Stimulated activated naive CD4-positive, alpha-beta T cell treated with Interleukin-2 at 50 U/mL for 16 hours (primary cell): Measurements from ENCODE around the gene MAGI2.

Experiments used
- DNase-seq: peaks from one replicate; lab custom pipeline; 2025; lab: John Stamatoyannopoulos, UW

Gene MAGI2

DNA sequence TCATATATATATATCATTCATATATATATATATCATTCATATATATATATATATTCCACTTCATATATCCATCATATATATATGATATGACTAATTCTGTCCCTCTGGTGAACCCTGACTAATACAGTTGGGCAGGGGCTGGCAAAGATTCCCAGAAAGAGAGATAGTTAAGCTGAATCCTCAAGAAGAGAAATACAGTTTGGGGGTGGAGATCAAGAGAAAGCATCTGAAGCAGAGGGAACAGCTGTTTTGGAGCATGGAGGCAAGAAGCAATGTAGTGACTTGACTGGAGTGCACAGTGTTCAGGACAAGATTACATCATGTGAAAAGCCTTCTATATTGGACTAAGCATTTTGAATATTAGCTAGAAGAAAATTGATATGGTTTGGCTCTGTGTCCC lies 540.7 kb downstream of the MAGI2 start:
- DNase-seq = no peak

DNA sequence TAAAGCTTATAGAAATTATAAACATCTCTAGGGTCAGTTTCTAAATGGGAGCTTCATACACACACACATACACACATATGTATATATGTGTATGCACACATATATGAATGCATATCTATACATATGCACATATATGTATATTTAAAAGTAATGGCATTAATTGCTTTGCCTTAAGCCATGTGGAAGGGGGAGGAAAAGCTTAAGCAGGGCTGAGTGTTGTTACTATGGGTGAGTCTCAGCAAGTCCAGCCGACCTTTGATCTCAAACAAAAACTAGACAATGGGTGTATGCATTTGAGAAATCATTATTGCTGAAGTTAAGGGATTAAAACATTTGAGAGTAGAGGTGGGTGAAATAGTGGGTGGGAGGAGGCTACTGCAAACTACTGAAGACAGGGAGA lies 546.7 kb downstream of the MAGI2 start:
- DNase-seq = no peak

DNA sequence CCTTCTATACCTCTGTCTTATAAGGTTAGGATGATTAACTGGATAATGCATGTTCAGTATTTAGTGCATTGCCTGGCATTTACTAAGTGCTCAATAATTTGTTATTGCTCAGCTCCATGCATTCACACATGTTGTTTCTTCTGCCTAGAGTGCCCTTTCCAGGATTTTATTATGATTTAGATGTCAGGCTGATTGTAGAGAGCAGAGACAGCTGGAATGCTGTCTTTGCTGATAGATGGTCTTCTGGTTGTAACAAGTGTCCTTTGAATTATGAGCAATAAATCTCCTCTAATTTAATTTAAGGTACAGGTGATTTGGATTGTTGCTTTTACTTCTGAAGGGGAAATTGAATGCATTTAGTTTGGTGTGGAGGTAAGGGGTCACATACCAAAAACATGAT lies 548.0 kb downstream of the MAGI2 start:
- no peak for DNase-seq

DNA sequence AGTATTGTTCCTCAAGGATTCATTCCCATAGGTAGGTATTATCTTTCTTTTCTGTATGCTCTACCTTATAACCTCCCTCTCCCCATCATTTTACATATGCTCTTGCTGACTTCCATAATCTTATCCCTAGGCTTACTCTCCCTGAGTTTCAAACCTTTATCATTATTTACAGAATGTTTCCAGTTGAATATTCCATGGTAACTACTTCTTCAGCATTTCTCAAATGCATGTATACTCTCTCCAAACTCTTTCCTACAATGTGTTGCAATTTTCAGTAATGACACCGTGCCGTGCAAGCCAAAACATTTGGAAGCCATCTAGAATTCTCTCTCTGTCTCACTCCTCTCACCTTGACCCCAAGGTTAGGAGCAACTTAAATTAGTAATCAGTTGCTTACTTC lies 548.5 kb downstream of the MAGI2 start:
- no peak for DNase-seq

DNA sequence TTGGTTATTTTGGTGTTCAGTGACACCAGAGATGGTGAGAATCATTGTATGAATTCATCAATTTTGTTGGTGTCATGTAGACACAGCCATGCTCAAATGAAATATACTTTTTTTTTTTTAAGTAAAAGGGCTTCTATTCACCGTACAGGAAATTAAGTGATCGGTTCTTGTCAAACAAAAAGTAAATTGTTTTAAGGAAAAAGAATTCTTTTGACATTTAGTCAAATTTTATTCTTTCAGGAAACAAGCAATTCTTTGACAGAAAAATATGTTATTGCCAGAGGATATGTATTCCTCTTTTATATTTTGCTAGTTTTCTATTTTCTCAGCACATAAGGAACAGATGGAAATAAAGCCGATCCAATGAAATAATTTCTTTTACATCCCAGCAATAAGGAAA lies 551.9 kb downstream of the MAGI2 start:
- no peak for DNase-seq

DNA sequence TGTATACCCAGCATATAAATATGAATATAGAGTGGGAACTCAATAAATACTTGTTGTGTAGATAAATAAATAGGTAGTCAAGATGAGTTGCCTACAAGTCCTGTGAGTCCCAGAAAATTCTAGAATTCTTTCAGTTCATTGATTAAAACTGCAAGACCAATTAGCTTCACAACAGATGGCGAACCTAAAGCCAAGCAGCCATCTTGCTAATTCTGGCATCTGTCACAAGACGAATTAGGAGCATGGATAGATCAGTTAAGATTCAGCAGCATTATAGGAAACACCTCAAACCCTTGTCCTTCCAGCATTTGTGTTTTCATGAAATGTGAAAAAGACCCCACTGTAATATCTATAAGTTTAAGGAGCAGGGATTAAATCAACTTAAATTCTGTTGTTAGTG lies 552.7 kb downstream of the MAGI2 start:
- DNase-seq = no peak

DNA sequence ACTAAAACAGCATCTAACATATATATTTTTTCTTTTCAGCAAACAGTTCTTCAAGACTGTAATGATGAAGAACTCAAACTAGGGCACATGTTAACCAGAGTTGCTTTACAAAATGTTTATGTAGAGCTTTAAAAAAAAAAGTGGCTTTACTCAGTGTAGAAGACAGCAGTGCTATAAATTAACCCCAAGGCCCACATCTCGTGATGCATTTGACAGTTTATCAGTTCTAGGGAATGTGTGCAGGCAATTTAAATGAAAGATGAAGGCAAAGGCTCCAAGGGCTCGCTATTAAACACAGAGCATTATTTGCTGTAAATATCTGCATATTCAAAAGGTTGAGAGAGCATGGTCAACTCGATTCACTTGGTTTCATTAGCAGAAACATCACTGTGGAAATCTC lies 558.1 kb downstream of the MAGI2 start:
- DNase-seq = no peak

DNA sequence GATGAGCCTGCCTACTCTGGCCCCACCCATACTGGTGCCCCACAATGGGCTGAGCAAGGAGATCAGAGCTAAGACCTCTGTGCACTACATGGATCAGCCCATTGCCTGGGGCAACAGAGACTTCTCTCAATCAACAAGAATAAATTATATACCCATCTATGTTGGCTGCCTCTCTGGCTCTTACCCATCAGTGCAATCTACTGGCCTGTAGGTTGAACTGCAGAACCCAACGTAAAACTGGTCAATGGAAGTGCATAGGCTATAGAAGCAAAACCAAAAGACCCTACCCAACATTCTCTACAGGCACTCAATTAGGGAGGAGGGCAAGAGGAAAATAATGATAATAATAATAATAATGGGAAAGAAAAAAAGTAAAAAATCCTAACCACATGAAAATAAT lies 574.3 kb downstream of the MAGI2 start:
- no peak for DNase-seq

DNA sequence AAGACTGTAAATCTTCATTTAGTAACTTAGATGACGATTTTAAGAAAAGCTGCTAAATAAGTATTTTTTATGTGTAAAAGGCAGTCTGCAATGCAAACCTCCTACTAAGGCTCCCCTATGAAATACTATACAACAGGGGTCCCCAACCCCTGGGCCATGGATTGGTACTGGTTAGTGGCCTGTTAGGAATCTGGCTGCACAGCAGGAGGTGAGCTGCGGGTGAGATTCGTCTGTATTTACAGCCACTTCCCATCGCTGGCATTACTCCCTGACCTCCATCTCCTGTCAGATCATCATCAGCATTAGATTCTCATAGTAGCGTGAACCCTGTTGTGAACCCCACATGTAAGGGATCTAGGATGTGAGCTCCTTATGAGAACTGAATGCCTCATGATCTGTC lies 580.4 kb downstream of the MAGI2 start:
- no peak for DNase-seq

DNA sequence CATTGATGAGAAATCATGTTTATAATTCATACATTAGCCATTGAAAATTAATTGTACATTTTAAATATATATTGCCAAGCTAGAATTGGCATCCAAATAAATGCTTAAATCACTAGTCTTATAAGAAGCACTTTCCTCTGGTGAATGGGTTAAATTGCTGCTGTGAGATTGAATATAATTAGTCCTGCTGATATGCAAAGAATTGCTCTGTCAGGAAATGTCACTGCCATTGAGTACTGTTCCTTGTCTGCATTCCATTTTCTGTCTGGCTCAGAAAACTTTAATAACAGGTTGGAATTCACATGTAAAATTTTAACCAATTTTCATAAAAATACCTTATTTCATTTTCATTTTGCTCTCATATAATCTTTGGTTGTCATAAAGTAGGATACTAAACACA lies 589.1 kb downstream of the MAGI2 start:
- DNase-seq = no peak

DNA sequence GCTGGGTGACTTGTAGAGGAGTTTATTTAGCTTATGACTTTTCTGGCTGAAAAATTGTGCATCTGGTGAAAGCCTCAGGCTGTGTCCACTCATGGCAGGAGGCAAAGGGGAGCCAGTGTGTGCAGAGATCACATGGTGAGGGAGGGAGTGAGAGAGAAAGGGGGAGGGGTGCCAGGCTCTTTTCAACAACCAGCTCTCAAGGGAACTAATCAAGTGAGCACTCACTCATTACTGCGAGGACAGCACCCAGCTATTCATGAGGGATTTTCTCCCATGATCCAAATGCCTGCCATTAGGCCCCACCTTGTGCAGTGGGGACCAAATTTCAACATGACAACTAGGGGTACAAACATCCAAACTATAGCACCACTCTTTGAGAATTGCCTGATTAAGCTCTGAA lies 590.2 kb downstream of the MAGI2 start:
- no peak for DNase-seq

DNA sequence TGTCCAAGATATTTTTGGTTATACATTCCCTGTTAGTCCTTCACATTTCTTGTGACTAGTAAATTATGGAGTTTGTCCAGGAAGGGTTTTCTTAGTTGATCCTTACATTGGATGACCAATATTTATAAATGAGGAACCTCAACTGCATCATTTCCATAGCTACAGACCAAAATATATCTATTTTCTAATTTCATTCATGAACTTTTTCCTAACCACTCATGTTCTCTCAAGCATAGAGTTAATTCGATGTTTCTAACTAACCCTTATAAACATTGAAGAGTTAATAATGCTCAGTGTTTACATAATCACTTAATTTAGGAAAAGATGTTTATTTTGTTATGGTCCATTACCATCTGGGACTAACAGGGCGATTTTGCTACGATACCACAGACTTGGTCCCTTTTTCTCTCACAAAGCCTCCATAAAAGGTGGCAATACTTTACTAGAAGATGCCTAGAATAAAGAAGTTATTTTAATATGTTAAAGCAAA lies 591.0 kb downstream of the MAGI2 start:
- DNase-seq = no peak

DNA sequence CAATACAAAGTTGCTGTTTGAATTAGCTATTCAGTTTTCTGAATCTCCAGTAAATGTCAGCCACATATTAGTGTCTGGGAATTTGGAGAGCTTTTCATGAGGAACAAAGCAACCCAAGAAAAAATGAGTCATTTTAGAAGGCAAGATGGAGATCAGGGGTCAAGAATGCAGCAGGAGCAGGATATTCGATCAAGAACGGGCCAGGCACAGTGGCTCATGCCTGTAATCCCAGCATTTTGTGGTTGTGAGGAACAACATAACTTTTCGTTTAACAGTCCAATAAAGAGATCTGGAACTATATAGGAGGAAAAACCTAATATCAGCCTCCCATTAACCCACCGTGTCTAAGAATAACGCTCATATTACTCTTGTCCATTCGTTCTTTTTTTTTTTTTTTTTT lies 600.5 kb downstream of the MAGI2 start:
- DNase-seq = no peak

DNA sequence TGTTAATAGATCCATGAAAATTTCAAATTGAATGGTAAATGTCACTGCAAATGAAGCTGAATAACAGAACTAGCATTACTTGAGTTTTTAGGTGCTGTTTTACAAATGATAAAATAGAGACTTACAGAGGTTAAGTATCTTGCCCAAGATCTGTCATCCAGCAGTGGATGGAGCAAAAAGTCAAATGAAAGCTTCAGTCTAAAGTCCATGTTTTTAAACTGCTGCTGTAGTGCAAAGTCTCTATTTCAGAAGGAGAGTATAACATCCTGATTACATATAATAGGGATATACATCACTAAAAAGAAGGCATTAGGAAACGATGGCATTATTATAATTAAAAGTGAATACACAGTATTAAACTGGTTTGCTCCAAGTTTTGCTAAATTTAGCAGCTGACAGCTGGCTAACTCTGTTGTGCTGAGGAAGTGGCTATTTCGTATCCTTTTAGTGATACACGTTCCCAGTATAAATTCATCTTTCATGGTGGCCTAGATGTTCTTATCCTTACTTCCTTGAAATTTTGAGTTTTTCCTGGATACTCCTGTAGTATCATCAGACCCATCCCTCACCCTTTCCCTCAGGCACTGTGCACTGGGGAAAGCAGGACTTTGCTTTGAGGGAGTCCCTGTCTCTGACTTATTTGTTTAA lies 603.2 kb downstream of the MAGI2 start:
- no peak for DNase-seq

DNA sequence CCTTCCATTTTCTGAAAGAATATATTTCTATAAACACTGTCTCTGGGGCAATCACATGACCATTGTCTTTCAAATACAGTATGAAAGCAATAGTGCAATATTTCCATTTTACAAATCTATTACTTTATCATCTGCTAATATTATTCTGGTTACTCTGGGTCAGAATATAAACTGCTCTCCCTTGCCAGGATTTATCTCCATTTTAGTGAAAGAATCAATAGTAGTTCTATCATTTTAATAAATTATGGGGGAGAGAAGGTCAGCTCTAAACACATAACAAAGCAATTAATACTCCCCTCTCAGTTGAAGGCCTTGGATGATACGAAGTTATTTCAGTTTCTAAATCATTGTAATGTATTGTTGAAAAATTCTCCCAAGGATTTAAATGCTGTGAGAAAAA lies 608.3 kb downstream of the MAGI2 start:
- DNase-seq = no peak

DNA sequence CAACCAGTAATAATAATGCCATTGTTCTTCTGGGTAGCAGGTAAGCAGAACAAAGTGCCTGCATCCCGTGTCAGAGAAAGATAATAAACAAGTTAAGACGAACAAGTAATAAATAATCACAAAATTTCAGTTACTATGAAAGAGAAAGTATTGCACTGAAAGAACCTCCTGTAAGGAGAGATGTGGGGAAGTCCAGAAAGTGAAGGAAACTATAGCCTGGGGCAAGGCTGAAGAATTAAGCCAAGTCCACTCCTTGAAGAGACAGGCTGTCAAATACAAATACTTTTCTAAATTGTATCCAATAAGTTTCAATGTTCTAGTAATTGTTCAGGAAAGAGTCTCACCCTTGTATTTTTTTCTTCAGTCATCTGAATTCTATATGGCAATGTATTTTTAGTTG lies 611.4 kb downstream of the MAGI2 start:
- DNase-seq = no peak

DNA sequence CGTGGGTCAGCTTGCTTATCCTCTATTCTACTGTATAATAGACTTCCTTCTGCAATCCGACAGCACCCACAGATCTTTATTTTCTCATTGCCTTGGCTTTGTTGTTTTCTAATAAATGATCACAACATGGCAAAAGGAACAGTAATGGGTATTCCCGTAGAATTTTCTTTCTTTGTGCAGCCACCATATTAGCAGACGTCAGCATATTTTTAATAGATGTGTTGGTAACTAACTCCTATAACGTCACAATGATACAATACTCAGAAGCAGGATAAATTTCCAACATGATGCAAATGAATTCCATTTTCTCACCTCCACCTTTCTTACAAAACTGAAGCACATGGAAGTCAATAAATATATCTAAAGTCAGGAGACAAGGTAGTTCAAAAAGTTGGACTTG lies 617.6 kb downstream of the MAGI2 start:
- DNase-seq = no peak

DNA sequence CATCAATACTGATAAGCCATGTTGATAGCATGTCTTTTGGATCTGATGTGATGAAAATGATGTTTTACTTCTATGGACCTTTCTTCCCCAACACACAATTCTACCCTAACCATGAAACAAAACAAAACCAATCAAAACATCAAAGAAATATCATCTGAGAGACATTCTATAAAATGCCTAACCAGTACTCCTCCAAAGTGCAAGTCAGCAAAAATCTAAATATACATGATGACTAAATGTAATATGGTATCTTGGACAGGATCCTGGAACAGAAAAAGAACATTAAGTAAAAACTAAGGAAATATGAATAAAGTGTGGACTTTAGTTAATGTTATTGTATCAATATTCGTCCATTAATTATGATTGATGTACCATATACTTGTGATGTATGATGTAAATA lies 625.1 kb downstream of the MAGI2 start:
- no peak for DNase-seq

DNA sequence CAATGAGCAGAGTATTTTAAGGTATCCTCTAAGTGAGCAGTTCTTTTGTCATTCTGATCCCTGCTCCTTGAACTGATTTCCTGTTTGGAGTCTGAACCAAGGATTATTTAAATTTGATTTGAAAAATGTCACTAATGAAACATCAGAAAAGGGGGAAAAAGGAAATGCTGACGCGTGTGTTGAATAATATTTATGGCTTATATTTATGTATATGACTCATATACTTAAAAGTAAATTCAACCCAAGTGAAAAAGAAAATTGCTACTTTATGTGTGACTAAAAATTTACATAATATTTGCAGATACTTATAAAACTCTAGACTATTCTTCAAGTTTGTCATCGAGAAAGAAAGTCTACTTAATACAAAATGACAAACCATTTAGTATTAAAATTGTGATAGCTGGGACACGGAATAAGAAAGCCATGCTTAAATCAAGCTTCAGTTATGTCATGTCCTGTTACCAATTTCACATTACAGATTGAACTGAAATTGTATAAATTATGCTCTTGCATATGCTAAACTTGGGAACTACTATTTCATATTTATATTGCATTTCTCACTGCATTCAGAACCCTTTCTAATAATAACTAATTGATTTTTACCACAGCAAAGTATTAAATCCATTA lies 649.9 kb downstream of the MAGI2 start:
- no peak for DNase-seq

DNA sequence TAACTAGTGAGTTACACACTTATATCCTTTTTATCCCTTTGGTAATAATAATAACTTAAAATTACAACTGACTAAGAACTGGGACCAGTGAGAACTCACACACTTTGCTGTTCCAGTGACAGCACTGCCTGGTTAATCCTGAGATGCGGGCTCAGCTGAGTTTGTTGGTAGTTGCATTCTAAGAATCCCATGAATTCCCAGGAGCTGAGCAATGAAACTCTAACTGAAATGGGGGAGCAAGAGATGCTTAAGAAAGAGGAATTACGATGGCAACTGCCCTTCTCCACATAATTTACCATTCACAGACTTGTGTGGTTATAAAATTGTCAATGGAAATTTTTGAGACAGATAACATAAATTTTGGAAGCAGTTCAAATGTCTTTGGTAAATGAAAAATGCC lies 659.4 kb downstream of the MAGI2 start:
- no peak for DNase-seq

DNA sequence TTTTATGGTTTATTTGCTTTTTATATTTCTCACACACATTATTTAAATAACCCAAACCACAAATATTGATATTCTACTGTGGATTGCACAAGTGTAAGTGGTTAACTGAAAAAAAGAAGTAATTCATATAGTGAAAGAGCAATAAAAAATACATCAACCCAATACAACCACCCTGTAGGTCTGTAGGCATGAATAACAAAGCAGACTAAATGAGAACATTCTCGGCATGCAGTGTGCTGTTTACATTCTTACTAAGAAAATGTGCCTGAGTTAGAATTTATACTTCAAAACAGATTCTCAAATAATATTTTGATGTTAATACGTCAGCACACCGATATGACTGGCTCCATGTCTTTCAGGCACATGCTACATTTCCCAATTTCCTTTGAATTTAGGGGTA lies 660.8 kb downstream of the MAGI2 start:
- no peak for DNase-seq

DNA sequence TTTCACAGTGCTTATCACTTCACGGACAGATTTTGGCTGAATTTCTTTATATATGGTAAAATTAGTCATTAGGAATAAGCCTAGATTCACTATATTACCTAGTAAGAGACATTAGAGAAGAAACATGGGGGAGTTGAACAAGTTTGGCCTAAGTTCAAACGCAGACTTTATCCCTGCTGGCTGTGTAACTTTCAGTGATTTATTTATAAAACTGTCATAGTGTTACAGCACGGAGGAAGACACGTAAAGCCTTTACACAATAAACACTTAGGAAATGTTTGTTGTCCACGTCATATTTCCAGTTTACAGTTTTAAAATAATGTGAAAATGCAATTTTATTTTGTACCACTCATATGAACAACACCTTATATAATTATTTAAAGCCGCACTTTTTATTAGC lies 661.5 kb downstream of the MAGI2 start:
- DNase-seq = no peak

DNA sequence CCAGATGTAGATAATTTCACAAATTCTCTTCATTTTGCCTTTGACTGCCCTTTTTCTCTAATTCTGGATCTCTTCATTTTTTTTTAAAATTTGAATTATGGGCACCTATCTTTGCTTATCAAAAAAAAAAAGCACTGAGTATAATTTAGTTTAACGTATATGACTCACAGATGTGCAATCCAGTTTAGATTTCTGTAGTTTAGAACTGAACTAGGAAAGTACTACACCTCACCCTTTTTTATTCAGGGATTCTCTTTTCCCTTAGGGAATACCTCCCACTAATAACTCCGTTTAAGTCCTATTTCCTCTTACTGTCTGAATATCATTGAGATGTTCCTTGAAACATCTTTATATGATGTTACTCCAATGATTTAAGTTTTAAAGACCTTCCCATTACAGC lies 665.0 kb downstream of the MAGI2 start:
- no peak for DNase-seq

DNA sequence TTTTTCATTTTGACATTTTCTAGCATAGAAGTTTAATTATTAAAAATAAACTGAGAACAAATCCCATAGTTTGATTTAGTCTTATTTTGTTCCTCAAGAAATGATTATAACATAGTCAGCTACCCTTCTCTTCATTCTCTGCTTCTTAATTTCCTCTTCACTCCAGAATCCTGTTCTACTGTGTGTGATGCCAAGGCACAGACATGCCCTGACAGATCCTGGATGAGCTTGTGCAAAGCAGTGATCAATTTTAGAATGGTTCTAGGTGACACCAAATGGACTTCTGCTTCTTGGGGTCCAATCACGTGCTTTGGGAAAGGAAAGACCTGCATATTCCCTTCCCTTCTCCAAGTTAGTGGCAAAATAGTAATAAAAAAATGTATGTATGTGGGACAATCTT lies 665.6 kb downstream of the MAGI2 start:
- DNase-seq = no peak
